ENCODE data around the gene MCOLN2. TPM values are rescaled to one million over a fixed set of nuclear protein-coding genes. Genes with fewer than 3 reads are reported as not detected.

Gene MCOLN2
- 3.8 to 5.4 TPM (median 4.8 TPM) in 3 replicates for total RNA-seq (2021)
- percentile 53 among the genes with signal in this experiment for Bru-seq, nascent RNA
- long read RNA-seq, experiment 1, transcript MCOLN2-202 (14 exons, 2,871 nt): major isoform, 5 of 9 reads
- long read RNA-seq, experiment 1, partial matches to known transcripts: 0 of 9 reads
- long read RNA-seq, experiment 1, other reads (novel, unspliced or antisense): 2 of 9 reads
- long read RNA-seq, experiment 2, partial matches to known transcripts: 0 of 1 reads
- long read RNA-seq, experiment 2, other reads (novel, unspliced or antisense): 1 of 1 reads
- long read RNA-seq, experiment 3, partial matches to known transcripts: 0 of 3 reads
- long read RNA-seq, experiment 3, other reads (novel, unspliced or antisense): 2 of 3 reads

DNA sequence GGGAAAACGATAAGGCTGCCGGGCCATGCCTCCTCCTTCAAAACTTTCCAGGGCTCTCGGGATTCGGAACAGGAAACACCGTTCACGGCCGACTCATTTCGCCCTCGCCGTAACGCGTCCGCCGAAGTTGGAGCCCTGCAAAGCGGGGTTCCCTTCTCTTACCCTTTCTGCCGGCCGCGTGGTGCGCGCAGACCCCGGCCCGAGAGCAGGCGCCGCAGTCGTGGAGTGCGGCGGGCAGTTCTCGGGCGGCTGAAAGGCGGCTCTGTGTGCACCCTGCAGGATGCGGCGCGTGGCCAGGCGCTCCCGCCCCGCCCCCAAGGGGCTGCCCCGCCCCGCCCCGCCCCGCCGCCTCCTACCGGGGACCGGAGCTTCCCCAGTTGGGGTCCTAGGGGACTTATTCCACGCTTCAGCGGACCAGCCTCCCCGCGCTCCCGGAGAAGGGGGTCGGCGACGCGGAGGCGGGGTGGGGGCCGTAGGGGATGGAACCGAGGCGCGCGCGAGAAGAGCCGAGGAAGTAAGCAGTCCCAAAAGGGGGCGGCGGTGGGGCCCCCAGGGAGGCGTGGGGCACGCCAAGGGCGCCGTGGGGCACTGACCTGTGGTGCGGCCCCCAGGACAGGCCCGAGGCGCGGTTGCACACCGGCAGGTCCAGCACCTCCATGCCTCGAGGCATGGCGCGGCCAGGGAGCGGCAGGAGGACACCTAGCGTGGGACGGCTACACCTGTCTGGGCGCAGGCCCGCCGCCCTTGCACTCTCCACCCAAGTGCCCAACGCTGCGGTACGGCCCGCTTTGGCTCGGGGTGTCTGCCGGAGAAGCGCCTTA lies at the start of gene MCOLN2:
Gene MCOLN2, minus strand, starts transcription at position 268 of the 821 bp plus-strand sequence. Its CDS starts 241 bp downstream, at position 27.
- H3K4me1 Mint-ChIP-seq: peaks cover 17% of the 10 kb centered on the region
- DNase-seq (ENCODE audit: low spot score) (peak; percentile 67), ATAC-seq (peak; percentile 84)
- peaks cover 76% of the 10 kb centered on the region for H3K27me3 Mint-ChIP-seq (ENCODE audit: low read depth)
- H3K4me3 Mint-ChIP-seq: peak within 1 kb of the TSS; percentile 81
- H3K36me3 Mint-ChIP-seq: peaks cover 5% of the 10 kb centered on the region
- peaks cover 8% of the 10 kb centered on the region; the same call in 1 of the 2 replicates for H3K9me3 Mint-ChIP-seq
- ChIA-PET POLR2A (no interaction called here), CTCF (interaction anchor here (0.6 to 4.0 kb wide), 3 partner anchors 30 to 52 kb away, joined by 3 to 22 read pairs (median 10); no protein-coding TSS in a partner anchor)
- no peak within 1 kb of the TSS for H3K27ac Mint-ChIP-seq
- TF ChIP-seq, protein P1, sequence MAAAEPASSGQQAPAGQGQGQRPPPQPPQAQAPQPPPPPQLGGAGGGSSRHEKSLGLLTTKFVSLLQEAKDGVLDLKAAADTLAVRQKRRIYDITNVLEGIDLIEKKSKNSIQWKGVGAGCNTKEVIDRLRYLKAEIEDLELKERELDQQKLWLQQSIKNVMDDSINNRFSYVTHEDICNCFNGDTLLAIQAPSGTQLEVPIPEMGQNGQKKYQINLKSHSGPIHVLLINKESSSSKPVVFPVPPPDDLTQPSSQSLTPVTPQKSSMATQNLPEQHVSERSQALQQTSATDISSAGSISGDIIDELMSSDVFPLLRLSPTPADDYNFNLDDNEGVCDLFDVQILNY (CRISPR knock-in tag; IDR thresholded peaks at IDR 0.05): no peak
- TF ChIP-seq JAZF1 (CRISPR knock-in tag; IDR thresholded peaks at IDR 0.05) (no peak), MLX (CRISPR knock-in tag; IDR thresholded peaks at IDR 0.05) (no peak), SP1 (CRISPR knock-in tag; conservative IDR thresholded peaks at IDR 0.05) (peak; percentile 63), ZNF121 (CRISPR knock-in tag; IDR thresholded peaks at IDR 0.05) (no peak), NR3C1 (CRISPR knock-in tag; conservative IDR thresholded peaks at IDR 0.05; ENCODE audit: low read depth) (no peak), NFE2L1 (CRISPR knock-in tag; IDR thresholded peaks at IDR 0.05) (no peak), NFATC4 (CRISPR knock-in tag; IDR thresholded peaks at IDR 0.05) (no peak), GABPB1 (CRISPR knock-in tag; IDR thresholded peaks at IDR 0.05) (no peak), ZNF425 (CRISPR knock-in tag; conservative IDR thresholded peaks at IDR 0.05) (no peak), SMAD4 (CRISPR knock-in tag; IDR thresholded peaks at IDR 0.05) (no peak), GRHL2 (CRISPR knock-in tag; IDR thresholded peaks at IDR 0.05; ENCODE audit: insufficient replicate concordance, severe bottlenecking) (no peak), FOXK1 (CRISPR knock-in tag; IDR thresholded peaks at IDR 0.05) (no peak), CBFB (CRISPR knock-in tag; IDR thresholded peaks at IDR 0.05; ENCODE audit: low read depth) (no peak), CREM (CRISPR knock-in tag; IDR thresholded peaks at IDR 0.05) (no peak), EMX1 (CRISPR knock-in tag; IDR thresholded peaks at IDR 0.05) (no peak)
- TF ChIP-seq, protein P2, sequence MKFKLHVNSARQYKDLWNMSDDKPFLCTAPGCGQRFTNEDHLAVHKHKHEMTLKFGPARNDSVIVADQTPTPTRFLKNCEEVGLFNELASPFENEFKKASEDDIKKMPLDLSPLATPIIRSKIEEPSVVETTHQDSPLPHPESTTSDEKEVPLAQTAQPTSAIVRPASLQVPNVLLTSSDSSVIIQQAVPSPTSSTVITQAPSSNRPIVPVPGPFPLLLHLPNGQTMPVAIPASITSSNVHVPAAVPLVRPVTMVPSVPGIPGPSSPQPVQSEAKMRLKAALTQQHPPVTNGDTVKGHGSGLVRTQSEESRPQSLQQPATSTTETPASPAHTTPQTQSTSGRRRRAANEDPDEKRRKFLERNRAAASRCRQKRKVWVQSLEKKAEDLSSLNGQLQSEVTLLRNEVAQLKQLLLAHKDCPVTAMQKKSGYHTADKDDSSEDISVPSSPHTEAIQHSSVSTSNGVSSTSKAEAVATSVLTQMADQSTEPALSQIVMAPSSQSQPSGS (CRISPR knock-in tag; IDR thresholded peaks at IDR 0.05; ENCODE audit: borderline replicate concordance, low read depth): no peak
- TF ChIP-seq, protein P3, sequence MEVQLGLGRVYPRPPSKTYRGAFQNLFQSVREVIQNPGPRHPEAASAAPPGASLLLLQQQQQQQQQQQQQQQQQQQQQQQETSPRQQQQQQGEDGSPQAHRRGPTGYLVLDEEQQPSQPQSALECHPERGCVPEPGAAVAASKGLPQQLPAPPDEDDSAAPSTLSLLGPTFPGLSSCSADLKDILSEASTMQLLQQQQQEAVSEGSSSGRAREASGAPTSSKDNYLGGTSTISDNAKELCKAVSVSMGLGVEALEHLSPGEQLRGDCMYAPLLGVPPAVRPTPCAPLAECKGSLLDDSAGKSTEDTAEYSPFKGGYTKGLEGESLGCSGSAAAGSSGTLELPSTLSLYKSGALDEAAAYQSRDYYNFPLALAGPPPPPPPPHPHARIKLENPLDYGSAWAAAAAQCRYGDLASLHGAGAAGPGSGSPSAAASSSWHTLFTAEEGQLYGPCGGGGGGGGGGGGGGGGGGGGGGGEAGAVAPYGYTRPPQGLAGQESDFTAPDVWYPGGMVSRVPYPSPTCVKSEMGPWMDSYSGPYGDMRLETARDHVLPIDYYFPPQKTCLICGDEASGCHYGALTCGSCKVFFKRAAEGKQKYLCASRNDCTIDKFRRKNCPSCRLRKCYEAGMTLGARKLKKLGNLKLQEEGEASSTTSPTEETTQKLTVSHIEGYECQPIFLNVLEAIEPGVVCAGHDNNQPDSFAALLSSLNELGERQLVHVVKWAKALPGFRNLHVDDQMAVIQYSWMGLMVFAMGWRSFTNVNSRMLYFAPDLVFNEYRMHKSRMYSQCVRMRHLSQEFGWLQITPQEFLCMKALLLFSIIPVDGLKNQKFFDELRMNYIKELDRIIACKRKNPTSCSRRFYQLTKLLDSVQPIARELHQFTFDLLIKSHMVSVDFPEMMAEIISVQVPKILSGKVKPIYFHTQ (CRISPR knock-in tag; IDR thresholded peaks at IDR 0.05): no peak
- TF ChIP-seq, protein P4, sequence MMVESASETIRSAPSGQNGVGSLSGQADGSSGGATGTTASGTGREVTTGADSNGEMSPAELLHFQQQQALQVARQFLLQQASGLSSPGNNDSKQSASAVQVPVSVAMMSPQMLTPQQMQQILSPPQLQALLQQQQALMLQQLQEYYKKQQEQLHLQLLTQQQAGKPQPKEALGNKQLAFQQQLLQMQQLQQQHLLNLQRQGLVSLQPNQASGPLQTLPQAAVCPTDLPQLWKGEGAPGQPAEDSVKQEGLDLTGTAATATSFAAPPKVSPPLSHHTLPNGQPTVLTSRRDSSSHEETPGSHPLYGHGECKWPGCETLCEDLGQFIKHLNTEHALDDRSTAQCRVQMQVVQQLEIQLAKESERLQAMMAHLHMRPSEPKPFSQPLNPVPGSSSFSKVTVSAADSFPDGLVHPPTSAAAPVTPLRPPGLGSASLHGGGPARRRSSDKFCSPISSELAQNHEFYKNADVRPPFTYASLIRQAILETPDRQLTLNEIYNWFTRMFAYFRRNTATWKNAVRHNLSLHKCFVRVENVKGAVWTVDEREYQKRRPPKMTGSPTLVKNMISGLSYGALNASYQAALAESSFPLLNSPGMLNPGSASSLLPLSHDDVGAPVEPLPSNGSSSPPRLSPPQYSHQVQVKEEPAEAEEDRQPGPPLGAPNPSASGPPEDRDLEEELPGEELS (CRISPR knock-in tag; IDR thresholded peaks at IDR 0.05): no peak
- TF ChIP-seq, protein P5, sequence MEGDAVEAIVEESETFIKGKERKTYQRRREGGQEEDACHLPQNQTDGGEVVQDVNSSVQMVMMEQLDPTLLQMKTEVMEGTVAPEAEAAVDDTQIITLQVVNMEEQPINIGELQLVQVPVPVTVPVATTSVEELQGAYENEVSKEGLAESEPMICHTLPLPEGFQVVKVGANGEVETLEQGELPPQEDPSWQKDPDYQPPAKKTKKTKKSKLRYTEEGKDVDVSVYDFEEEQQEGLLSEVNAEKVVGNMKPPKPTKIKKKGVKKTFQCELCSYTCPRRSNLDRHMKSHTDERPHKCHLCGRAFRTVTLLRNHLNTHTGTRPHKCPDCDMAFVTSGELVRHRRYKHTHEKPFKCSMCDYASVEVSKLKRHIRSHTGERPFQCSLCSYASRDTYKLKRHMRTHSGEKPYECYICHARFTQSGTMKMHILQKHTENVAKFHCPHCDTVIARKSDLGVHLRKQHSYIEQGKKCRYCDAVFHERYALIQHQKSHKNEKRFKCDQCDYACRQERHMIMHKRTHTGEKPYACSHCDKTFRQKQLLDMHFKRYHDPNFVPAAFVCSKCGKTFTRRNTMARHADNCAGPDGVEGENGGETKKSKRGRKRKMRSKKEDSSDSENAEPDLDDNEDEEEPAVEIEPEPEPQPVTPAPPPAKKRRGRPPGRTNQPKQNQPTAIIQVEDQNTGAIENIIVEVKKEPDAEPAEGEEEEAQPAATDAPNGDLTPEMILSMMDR (IDR thresholded peaks at IDR 0.05): no peak
- TF ChIP-seq, protein P6, sequence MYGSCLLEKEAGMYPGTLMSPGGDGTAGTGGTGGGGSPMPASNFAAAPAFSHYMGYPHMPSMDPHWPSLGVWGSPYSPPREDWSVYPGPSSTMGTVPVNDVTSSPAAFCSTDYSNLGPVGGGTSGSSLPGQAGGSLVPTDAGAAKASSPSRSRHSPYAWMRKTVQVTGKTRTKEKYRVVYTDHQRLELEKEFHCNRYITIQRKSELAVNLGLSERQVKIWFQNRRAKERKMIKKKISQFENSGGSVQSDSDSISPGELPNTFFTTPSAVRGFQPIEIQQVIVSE (CRISPR knock-in tag; IDR thresholded peaks at IDR 0.05; ENCODE audit: borderline replicate concordance): no peak
- TF ChIP-seq, protein P7, sequence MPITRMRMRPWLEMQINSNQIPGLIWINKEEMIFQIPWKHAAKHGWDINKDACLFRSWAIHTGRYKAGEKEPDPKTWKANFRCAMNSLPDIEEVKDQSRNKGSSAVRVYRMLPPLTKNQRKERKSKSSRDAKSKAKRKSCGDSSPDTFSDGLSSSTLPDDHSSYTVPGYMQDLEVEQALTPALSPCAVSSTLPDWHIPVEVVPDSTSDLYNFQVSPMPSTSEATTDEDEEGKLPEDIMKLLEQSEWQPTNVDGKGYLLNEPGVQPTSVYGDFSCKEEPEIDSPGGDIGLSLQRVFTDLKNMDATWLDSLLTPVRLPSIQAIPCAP (CRISPR knock-in tag; IDR thresholded peaks at IDR 0.05): no peak
